Measurements from ENCODE around the gene SDK2. TPM values are rescaled to one million over a fixed set of nuclear protein-coding genes. Genes with fewer than 3 reads are reported as not detected.

Gene SDK2
- total RNA-seq, 2 donors from 2014 or later = 0.08 to 0.14 TPM

GRCh38 chr17:73508931-73509605 lies 135.2 kb downstream of the SDK2 start:
- Mint-ChIP-seq H3K9me3 (no peaks in the 10 kb centered on the region), H3K4me3 (no peak overlapping the region), H3K4me1 (ENCODE audit: low read depth in 2 of 2) (no peaks in the 10 kb centered on the region), H3K27ac (no peak overlapping the region), H3K36me3 (no peaks in the 10 kb centered on the region), H3K27me3 (peaks cover 0 to 9% of the 10 kb centered on the region in 2 donors)
- DNase-seq (ENCODE audit: low spot score) (no peak), ATAC-seq (no peak)

- Mint-ChIP-seq H3K4me1 (ENCODE audit: low read depth in 2 of 2) (no peaks in the 10 kb centered on the region), H3K27ac (no peak overlapping the region)
- ATAC-seq = no peak
Observed at GRCh38 chr17:73508057-73508930, 136.0 kb downstream of the SDK2 start.

GRCh38 chr17:73506470-73507435 lies 137.5 kb downstream of the SDK2 start:
- ATAC-seq (peak in 1 of 2 donors; percentile 3), DNase-seq (ENCODE audit: low spot score) (no peak)
- no peaks in the 10 kb centered on the region for H3K4me1 Mint-ChIP-seq (ENCODE audit: low read depth in 2 of 2)
- H3K36me3 Mint-ChIP-seq = no peaks in the 10 kb centered on the region
- no peak overlapping the region for H3K27ac Mint-ChIP-seq
- H3K4me3 Mint-ChIP-seq = no peak overlapping the region
- peaks cover 7 to 21% of the 10 kb centered on the region in 2 donors for H3K27me3 Mint-ChIP-seq
- H3K9me3 Mint-ChIP-seq = no peaks in the 10 kb centered on the region

More at GRCh38 chr17:73508057-73508930, 136.0 kb downstream of the SDK2 start:
- Mint-ChIP-seq H3K4me3 (no peak overlapping the region), H3K27me3 (peaks cover 0 to 14% of the 10 kb centered on the region in 2 donors), H3K36me3 (no peaks in the 10 kb centered on the region), H3K9me3 (no peaks in the 10 kb centered on the region)
- DNase-seq (ENCODE audit: low spot score) = no peak

- no peak overlapping the region for H3K4me3 Mint-ChIP-seq
- peaks cover 19 to 38% of the 10 kb centered on the region in 2 donors for H3K27me3 Mint-ChIP-seq
- ATAC-seq (no peak), DNase-seq (ENCODE audit: low spot score) (no peak)
- peaks cover 0 to 3% of the 10 kb centered on the region in 2 donors for H3K4me1 Mint-ChIP-seq (ENCODE audit: low read depth in 2 of 2)
- H3K36me3 Mint-ChIP-seq = no peaks in the 10 kb centered on the region
- no peaks in the 10 kb centered on the region for H3K9me3 Mint-ChIP-seq
- no peak overlapping the region for H3K27ac Mint-ChIP-seq
Observed at GRCh38 chr17:73503560-73503959, 140.7 kb downstream of the SDK2 start.

GRCh38 chr17:73500414-73500999 lies 143.7 kb downstream of the SDK2 start:
- Mint-ChIP-seq H3K9me3 (no peaks in the 10 kb centered on the region), H3K36me3 (no peaks in the 10 kb centered on the region), H3K4me3 (no peak overlapping the region), H3K27me3 (peaks cover 28 to 44% of the 10 kb centered on the region in 2 donors), H3K27ac (peak overlapping the region in 1 of 2 donors; percentile 30), H3K4me1 (ENCODE audit: low read depth in 2 of 2) (peaks cover 0 to 3% of the 10 kb centered on the region in 2 donors)
- ATAC-seq (no peak), DNase-seq (ENCODE audit: low spot score) (no peak)

GRCh38 chr17:73498886-73499554 lies 145.2 kb downstream of the SDK2 start:
- H3K4me1 Mint-ChIP-seq (ENCODE audit: low read depth in 2 of 2) = peaks cover 0 to 3% of the 10 kb centered on the region in 2 donors
- H3K27ac Mint-ChIP-seq = no peak overlapping the region
- no peaks in the 10 kb centered on the region for H3K36me3 Mint-ChIP-seq
- peaks cover 28 to 34% of the 10 kb centered on the region in 2 donors for H3K27me3 Mint-ChIP-seq
- DNase-seq (ENCODE audit: low spot score) (no peak), ATAC-seq (peak in 1 of 2 donors; percentile 30)
- no peaks in the 10 kb centered on the region for H3K9me3 Mint-ChIP-seq
- no peak overlapping the region for H3K4me3 Mint-ChIP-seq

GRCh38 chr17:73498176-73498575 lies 146.1 kb downstream of the SDK2 start:
- ATAC-seq = no peak
- peaks cover 0 to 3% of the 10 kb centered on the region in 2 donors for H3K4me1 Mint-ChIP-seq (ENCODE audit: low read depth in 2 of 2)

GRCh38 chr17:73497721-73498120 lies 146.5 kb downstream of the SDK2 start:
- Mint-ChIP-seq H3K4me1 (ENCODE audit: low read depth in 2 of 2) (peaks cover 0 to 3% of the 10 kb centered on the region in 2 donors), H3K27ac (no peak overlapping the region), H3K36me3 (no peaks in the 10 kb centered on the region), H3K9me3 (no peaks in the 10 kb centered on the region), H3K27me3 (peaks cover 26 to 29% of the 10 kb centered on the region in 2 donors), H3K4me3 (no peak overlapping the region)
- DNase-seq (ENCODE audit: low spot score) (no peak), ATAC-seq (no peak)

More at GRCh38 chr17:73498176-73498575, 146.1 kb downstream of the SDK2 start:
- no peaks in the 10 kb centered on the region for H3K9me3 Mint-ChIP-seq
- H3K27ac Mint-ChIP-seq = no peak overlapping the region
- H3K27me3 Mint-ChIP-seq = peaks cover 28 to 29% of the 10 kb centered on the region in 2 donors
- DNase-seq (ENCODE audit: low spot score) = no peak
- H3K36me3 Mint-ChIP-seq = no peaks in the 10 kb centered on the region
- H3K4me3 Mint-ChIP-seq = no peak overlapping the region

GRCh38 chr17:73496232-73496631 lies 148.0 kb downstream of the SDK2 start:
- H3K9me3 Mint-ChIP-seq = no peaks in the 10 kb centered on the region
- H3K4me3 Mint-ChIP-seq = no peak overlapping the region
- H3K27ac Mint-ChIP-seq = no peak overlapping the region
- no peak for ATAC-seq
- DNase-seq (ENCODE audit: low spot score) = peak; percentile 32
- peaks cover 0 to 3% of the 10 kb centered on the region in 2 donors for H3K4me1 Mint-ChIP-seq (ENCODE audit: low read depth in 2 of 2)
- peaks cover 18 to 21% of the 10 kb centered on the region in 2 donors for H3K27me3 Mint-ChIP-seq
- H3K36me3 Mint-ChIP-seq = no peaks in the 10 kb centered on the region

GRCh38 chr17:73495641-73496040 lies 148.6 kb downstream of the SDK2 start:
- Mint-ChIP-seq H3K4me1 (ENCODE audit: low read depth in 2 of 2) (peaks cover 0 to 3% of the 10 kb centered on the region in 2 donors), H3K27me3 (peaks cover 12 to 17% of the 10 kb centered on the region in 2 donors), H3K27ac (no peak overlapping the region), H3K36me3 (no peaks in the 10 kb centered on the region), H3K4me3 (no peak overlapping the region), H3K9me3 (no peaks in the 10 kb centered on the region)
- no peak for ATAC-seq
- no peak for DNase-seq (ENCODE audit: low spot score)

- H3K27me3 Mint-ChIP-seq = peaks cover 6 to 12% of the 10 kb centered on the region in 2 donors
- no peaks in the 10 kb centered on the region for H3K36me3 Mint-ChIP-seq
- no peaks in the 10 kb centered on the region for H3K4me1 Mint-ChIP-seq (ENCODE audit: low read depth in 2 of 2)
- no peak overlapping the region for H3K4me3 Mint-ChIP-seq
- no peak overlapping the region for H3K27ac Mint-ChIP-seq
- no peak for ATAC-seq
- DNase-seq (ENCODE audit: low spot score) = no peak
- H3K9me3 Mint-ChIP-seq = no peaks in the 10 kb centered on the region
Observed at GRCh38 chr17:73494950-73495349, 149.3 kb downstream of the SDK2 start.

Data from natural killer cell treated with Interleukin-12 subunit alpha and Interleukin-12 subunit beta and Interleukin-15 and Interleukin-18, amount 100 ng/mL, for 72 hours (primary cell).